ENCODE data around the gene SF3B4.
A peak's percentile ranks its signal among the peaks of the same experiment; 100 is the strongest.
"Not testable (repeated sequence)": the region's sequence is repeated elsewhere in the genome, so short reads cannot be mapped to it uniquely, and the experiment has no call there.

SF3B4 gene

DNA sequence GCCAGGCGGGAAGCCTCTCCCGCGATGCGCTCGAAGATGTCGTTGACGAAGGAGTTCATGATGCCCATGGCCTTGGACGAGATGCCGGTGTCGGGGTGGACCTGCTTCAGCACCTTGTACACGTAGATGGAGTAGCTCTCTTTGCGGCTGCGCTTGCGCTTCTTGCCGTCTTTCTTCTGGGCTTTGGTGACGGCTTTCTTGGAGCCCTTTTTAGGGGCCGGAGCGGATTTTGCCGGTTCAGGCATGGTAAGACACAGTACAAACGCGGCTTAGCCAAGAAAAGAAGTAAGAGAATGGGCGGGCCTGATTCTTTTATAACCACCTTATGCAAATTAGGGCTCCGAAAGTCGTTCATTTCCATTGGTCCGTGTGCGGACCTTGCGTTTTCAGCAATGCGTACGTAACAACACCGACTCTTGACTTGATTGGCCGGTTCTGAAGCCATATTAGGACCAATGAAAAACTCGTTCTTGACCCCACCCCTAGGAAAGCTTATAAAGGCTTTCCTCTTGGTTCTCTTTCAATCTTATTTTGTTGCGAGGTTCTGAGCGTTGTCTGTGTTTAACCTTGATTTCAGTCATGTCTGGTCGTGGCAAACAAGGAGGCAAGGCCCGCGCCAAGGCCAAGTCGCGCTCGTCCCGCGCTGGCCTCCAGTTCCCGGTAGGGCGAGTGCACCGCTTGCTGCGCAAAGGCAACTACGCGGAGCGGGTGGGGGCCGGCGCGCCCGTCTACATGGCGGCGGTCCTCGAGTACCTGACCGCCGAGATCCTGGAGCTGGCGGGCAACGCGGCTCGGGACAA is 41.0 kb downstream of the SF3B4 start:
- peak; percentile 97 to 98 for DNase-seq

DNA sequence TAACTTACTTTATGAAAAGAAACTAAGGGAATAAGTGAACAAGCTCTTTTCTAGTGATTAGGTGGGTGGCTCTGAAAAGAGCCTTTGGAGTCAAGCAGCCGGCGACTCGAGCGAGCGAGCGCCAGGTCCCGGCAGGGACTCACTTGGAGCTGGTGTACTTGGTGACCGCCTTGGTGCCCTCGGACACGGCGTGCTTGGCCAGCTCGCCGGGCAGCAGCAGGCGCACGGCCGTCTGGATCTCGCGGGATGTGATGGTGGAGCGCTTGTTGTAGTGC is 41.5 kb downstream of the SF3B4 start:
- DNase-seq, result not testable (repeated sequence)

DNA sequence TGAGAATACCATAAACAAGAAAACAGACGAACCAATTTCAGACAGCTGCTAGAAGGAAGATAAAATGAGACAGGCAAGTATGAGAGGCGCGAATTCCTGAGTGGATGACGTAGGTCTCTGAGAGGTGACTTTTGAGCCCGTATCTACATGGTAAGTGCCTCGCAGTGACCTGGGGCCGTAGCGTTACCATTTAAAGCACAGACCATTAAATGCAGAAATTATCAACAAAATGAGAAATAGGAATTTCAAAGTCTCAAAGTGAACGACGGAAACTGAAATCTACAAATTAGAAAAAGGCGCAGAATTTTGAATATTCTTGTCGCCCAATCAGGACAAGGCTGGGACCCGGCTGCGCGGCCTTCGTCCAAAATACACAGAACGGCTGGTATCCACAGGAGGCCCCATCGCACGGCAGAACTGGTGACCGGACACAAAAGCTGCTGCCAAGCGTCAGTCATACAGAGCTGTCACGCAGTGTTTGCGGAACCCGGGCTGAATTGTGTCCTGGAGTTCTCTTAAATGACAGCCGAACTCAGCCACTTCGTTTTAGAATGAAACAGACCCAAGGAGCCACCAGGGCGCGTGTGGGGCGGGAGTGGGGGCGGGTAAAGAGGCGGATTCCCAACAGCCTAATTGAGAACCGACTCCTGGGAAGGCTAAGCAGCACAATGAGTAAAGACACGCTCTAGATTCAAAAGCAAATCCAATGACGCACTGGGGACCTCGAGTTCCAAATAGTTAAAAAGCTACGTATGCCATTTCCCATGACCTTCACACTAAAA is 42.1 kb downstream of the SF3B4 start:
- DNase-seq, result peak; percentile 67 to 75

DNA sequence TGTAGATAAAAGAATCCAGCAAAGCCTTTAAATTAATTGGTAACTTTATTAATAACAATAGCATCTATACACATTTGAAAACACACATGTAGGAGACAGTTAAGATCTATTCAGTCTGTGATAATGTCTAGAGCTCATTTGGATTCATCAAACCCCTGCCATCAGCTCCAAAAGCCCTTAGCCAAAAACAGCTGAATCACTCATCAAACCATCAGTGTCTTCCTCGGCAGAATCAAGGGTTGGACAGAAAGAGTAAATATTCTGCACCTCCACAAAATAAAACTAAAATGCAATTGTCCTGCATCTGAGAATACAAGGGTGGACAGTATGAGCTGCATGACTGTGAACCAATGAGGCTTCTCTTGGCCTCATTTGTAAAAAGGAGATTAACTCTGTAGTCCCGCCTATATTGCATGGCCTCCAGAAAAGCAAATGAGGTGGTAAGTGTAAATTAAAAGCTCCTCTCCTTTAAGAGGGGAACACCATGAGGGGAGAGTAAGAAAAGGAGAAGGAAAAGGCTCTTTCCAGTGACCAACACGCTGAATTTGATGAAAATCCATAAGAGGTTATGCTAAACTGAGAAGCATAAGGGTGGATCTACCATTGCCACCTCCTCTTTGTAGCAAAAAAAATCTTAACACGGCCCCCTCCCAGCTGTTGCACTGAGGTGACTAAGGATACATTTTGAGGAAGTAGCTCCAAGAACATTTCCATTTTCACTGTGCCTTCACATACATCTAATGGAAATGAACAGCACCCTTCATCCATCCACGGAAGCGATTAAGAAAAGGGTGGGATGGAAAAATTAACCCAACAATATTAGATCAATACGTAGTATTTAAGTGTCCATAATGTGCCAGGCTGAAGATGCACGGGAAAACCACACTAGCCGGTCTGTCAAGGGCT is 42.9 kb downstream of the SF3B4 start:
- DNase-seq, result peak in 1 of 2 experiments; percentile 37

GRCh38 chr1:149883598-149884247 is 43.9 kb downstream of the SF3B4 start:
- DNase-seq, result no peak

DNA sequence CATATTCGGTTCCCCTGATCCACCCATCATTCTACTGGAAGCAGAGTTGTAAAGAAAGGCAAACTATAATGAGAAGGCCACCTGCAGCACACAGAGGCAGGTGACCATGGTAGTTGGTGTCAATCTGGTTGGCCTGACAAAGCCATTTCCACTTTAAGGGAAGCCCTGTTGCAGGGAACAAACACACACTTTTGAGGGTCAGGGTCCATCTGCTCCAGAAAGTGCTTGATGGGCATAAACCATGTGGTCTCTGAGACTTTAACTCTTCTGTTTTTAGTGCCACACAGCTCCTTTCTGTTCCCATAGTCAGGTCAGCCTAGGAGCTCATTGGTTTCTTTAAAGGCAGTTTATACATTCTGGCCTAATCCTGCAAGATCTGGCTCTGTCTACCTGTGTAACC is 45.7 kb downstream of the SF3B4 start:
- no peak for DNase-seq

GRCh38 chr1:149879556-149879955 is 48.0 kb downstream of the SF3B4 start:
- no peak for DNase-seq

DNA sequence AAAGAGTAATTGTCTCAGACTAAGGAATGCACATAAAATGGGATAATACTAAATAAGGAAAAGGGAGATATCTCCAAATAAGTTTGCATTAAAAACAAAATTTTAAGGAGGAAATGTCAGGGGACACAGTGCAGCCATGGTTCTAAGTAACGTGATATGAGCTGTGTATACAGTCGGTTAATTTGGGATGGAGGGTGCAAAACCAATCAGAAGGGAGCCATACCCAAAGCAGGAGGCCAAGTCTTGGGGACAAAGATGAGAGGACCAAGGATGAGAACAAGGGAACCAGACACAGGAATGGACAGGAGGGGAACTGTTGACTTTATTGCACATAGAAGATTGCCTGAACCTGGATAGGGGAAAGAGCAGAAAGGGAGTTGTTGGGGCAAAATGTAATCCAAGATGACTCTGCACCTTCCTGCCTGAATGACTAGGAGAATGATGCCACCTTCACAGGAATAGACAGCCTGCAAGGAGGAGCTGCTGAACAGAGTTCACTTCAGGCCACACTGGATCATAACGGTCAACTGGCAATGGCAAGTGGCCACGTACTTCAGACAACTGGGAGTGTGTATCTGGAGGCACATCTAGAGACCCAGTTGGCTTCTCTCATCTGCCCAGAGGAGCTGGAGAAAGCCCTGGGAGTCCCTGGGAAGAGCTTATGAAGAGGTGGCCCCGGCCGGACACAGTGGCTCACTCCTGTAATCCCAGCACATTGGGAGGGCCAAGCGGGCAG is 50.2 kb downstream of the SF3B4 start:
- no peak for DNase-seq

All from NCI-H1930 (cell line).